GM12892 (cell line): ENCODE data around the gene PGAM2.
A peak's percentile ranks its signal among the peaks of the same experiment; 100 is the strongest.

ENCODE experiments used
- DNase-seq: peaks from one replicate; pipeline ENCODE4 v3.0.0; 2011; ENCODE audit not compliant: insufficient read length
- FAIRE-seq: peaks from 2 replicates; lab custom pipeline; 2011; peaks lifted over from hg19 to GRCh38; lab: Jason Lieb, UNC
- POLR2A ChIP-seq: IDR thresholded peaks from 2 replicates; pipeline ENCODE4 v1.6.1; 2011; ENCODE audit warnings: low read depth, low read length, control low read depth
- POLR2AphosphoS5 ChIP-seq: IDR thresholded peaks from 2 replicates; pipeline ENCODE4 v1.6.1; 2011; ENCODE audit warnings: low read depth, low read length, control low read depth
- TAF1 ChIP-seq: IDR thresholded peaks from 2 replicates; pipeline ENCODE4 v1.6.1; 2011; ENCODE audit warnings: low read depth, mild to moderate bottlenecking, control low read depth, low read length, borderline replicate concordance

The PGAM2 gene

DNA sequence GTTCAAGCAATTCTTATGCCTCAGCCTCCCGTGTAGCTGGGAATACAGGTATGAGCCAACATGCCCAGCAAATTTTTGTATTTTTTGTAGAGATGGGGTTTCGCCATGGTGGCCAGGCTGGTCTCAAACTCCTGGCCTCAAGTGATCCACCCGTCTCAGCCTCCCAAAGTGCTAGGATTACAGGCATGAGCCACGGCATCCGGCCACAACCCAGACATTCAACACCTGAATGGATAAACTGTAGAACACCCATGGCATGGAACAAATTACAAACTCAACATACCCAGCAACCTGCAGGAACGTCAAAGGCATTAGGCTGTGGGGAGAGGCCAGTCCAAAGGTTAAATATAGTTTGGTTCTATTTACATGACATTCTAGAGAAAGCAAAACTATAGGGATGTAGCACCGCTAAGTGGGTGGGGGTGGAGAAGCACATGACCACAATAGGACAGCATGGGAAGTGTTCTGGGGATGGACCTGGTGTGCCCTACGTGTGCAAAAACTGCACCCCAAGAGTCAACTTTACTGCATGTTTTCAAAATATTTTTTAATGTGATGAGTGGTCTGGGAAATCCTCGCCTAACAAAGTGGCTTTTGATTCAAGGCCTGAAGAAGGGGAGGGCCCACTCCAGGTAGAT is 6.5 kb upstream of the PGAM2 start:
- 0 out of 2 replicates have a peak, but pooled peaks have one; percentile 14 for TF ChIP-seq POLR2A
- no peak for TF ChIP-seq TAF1
- DNase-seq, result no peak
- no peak for FAIRE-seq

DNA sequence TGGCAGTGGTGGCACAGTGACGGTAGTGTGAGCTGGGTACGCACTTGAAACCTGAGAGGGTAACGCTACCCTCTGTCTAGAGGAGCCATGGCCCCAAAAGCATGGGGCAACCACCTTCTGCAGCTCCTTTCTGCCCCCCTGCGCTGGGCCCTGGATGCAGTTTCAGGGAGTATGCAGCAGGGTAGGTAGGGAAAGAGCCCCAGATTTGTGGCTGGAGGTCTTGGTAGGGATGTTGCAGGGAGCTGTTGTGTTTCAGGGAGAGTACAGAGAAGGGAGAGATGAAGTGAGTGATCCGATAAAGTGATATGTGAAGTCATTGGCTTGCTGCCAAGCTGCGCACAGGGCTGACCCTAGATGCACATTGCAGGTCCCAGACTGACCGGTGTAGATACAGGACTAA is 2.7 kb upstream of the PGAM2 start:
- FAIRE-seq, result no peak
- no peak for DNase-seq
- peak; percentile 8; the same call in 1 of the 2 replicates for TF ChIP-seq POLR2A
- TF ChIP-seq POLR2AphosphoS5, result peak; percentile 56; the same call in 1 of the 2 replicates
- no peak for TF ChIP-seq TAF1

DNA sequence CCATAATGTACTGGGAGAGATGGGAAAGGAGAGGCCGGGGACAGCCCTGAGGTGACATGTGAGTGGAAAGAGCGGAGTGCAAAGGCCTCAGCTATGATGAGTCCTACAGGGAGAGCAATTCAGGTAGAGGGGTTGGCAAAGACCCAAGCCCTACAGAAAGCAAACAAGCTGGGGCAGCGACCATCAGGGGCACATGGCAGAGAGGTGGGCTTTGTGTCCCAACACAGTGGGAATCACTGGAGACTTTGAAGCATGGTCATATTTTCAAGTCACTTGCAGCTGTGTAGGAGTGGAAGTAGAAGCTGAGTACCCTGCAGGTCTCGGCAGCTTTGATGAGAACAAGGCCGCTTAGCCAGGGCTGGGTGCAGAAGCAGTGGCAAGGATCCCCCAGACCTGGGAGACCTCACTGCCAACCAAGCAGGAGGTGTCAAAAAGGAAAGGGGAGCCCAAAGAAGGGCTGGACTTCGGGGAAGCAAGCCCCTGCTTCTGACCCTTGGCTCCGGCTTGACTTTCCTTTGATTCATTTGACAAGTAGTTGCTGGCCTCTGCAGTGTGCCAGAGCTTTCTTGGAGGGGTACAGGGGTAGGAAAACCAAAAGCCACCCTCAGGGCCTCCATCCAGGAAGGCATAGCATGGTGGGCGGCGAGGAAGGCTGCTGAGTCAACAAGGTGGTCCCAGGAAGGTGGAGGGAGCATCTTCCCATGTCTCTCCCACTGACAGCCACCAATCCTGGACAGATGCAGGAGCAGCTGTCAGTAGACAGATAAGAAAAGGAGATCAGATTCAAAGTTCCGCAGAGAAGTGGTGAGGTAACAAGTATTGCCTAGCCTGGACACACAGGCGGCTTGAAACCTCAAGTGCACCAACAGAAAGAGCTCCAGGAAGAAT is 1.9 kb upstream of the PGAM2 start:
- no peak for DNase-seq
- FAIRE-seq, result no peak
- TF ChIP-seq POLR2A, result peak; percentile 23; the same call in 1 of the 2 replicates
- no peak for TF ChIP-seq TAF1

DNA sequence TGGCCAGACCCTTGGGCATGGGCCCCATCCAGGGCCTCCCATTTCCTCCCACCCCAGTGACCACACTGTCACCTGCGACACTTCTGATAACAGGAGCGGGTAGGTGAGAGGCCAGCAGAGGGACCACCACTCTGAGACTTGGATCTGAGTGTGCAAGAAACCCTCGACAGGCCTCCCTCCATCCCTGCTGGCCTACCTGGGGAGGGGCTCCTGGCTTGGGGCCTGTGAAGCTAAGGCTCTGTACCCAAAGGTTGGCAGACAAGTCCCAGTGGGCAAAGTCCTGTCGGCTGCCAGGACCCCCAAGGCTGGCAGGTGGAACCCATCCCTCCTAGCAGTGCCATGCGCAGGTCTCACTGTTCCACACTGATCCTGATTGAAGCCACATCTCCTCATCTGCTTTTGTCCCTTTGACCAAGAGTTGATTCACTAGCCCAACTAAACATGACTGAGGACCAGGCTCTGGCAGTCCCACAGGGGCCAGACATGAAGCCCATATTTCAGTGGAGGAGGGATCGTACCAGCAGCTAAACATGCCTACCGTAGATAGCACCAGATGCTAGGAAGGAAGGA is 1.2 kb upstream of the PGAM2 start:
- DNase-seq, result no peak
- TF ChIP-seq TAF1, result no peak
- no peak for TF ChIP-seq POLR2AphosphoS5
- no peak for TF ChIP-seq POLR2A
- no peak for FAIRE-seq

DNA sequence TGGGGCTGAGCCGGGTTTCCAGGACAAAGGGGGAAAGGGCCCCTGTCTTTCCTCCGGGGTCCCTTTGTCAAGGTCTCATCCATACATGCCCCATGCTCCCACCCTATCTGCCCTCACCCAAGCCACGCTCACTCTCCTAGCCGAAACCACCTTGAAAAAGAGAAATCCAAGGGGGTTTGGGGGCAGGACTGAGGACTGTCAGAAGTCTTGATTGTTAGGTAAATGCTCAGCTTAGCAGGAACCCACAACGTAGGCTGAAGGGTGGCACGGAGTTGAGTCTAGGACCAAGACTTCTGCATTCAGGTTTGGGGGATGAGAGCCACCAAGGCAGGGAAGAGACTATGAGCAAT is 719 bp upstream of the PGAM2 start:
- TF ChIP-seq POLR2A (0 out of 2 replicates have a peak, but pooled peaks have one; percentile 11), TAF1 (no peak), POLR2AphosphoS5 (no peak; the same call in none of the 2 replicates)
- FAIRE-seq (no peak), DNase-seq (no peak)

DNA sequence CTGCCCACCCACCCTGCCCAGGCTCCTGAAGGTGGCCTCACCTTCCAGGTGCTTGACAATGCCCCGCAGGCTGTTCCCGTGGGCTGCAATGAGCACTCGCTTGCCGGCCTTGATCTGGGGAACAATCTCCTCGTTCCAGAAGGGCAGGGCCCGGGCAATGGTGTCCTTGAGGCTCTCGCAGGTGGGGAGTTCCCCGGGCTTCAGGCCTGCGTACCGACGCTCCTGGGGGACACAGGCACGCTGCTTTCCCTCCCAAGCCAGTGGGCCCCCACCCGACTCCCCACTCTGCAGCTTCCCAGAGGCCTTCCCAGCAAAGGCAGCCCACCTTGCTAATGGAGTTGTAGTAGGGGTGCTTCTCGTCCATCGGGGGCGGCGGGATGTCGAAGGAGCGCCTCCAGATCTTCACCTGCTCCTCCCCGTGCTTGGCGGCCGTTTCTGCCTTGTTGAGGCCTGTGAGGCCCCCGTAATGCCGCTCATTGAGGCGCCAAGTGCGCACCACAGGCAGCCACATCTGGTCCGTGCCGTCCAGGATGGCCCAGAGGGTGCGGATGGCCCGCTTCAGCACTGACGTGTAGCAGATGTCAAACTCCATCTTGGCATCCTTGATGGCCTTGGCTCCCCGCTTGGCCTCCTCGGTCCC is 456 bp downstream of the PGAM2 start:
- FAIRE-seq, result no peak
- TF ChIP-seq POLR2AphosphoS5 (no peak), POLR2A (no peak), TAF1 (no peak)
- DNase-seq, result no peak

DNA sequence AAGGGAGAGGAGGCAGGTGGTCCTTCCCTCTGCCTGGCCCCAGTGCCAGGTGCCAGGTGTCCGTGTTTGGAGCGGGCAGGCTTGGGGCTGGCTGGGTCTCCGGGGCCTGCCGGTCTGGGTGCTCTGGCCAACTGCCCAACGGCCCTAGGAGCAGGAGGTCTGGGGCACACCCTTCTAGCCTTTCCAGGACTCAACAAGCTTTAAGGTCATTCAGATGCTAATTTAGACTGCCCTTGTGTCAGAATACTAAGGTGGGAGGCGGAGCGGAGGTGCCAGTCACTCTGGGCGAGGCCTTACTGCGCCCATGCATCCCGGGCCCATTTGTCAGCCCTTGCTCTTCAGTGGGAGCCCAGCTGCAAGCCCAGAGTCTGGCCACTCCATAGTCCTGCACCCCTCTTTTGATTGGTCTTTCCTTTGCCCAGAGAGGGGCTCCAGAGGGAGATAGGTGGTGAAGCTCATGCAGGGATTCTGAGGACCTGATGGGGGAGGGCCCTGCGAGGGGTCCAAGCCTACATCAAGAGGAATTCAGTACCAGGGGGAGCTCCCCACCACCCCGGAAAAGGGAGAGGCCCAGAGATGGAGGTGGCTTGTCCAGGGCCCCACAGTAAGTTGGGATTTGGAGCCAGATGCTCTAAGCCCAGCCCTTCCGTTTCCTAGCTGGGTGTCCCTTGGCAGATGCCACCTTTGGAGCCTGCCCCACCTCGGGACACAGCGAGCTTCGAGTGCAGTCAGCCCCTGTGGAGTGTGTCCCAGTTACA is 1.3 kb downstream of the PGAM2 start:
- DNase-seq, result no peak
- FAIRE-seq, result no peak
- no peak for TF ChIP-seq TAF1
- TF ChIP-seq POLR2AphosphoS5, result peak; percentile 55; the same call in 1 of the 2 replicates
- TF ChIP-seq POLR2A, result 0 out of 2 replicates have a peak, but pooled peaks have one; percentile 16

DNA sequence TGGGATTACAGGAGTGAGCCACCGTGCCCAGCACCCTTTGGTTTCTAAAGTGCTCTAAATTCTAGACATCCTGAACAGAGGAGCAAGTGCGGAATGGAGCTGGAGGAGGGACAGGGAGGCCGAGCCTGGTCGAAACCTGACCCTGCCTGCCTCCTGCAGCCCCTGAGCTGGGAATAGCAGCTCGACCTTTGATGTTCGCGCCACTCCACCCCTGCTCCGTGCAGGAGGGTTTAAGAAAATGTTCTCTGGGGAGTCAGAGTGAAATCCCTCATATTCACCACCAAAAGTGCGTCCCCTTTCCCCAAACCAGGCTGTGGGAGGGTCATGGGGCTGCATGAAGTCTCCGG is 1.8 kb downstream of the PGAM2 start:
- no peak for FAIRE-seq
- no peak for DNase-seq
- no peak for TF ChIP-seq TAF1
- no peak for TF ChIP-seq POLR2AphosphoS5
- no peak for TF ChIP-seq POLR2A

DNA sequence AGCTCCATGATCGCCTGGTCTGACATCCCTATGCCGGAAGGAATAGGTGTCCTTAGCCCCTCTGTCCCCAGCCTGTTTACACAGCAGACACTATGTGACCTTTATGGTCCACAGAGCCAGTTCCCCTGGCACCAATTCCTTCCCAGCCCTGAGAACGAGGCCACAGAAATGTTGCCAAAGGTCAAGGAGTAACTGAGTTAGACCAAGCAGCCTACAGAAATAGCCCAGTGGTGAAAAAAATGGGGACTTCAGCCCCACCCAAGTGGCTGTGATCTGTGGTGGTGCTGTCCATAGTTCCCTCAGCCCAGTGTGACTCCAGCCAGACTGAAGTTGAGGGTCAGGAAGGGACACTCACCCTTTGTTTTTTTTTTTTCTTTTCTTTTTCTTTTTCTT is 2.5 kb downstream of the PGAM2 start:
- DNase-seq (no peak), FAIRE-seq (no peak)
- TF ChIP-seq TAF1, result no peak
- no peak for TF ChIP-seq POLR2A
- TF ChIP-seq POLR2AphosphoS5, result no peak

DNA sequence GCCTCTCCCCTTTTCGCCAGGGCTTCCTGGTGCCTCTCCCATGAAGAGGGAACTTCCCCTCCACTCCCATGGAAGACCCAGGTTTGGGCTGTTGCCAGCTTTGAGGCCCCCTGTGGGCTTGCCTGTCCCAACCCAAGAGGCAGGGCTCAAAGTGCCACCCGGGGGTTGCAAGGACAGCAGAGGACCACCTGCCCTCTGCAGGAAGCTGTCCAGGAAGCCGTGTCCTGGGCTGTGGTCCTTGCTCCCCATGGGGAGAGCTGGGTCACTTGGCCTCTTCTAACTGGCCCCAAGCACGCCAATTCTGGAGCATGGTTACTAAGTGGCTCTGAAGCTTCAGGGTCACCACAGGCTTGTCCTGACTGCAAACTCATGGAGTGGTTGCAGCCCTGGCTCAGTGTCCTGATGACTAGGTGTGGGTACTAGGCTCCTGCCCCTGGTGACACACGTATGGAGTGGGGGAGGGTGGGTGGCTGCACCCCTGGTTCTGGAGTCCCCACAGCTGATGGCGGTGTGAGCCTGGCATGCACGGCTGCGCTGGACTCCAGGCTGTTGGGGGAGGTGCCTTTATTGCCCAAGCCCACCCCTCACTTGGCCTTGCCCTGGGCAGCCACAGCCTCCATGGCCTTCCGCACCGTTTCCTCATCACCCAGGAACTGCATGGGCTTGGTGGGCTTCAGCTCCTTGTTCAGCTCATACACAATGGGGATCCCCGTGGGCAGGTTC is 3.0 kb downstream of the PGAM2 start:
- FAIRE-seq (no peak), DNase-seq (no peak)
- TF ChIP-seq POLR2AphosphoS5, result 0 out of 2 replicates have a peak, but pooled peaks have one; percentile 48
- 0 out of 2 replicates have a peak, but pooled peaks have one; percentile 37 for TF ChIP-seq POLR2A
- TF ChIP-seq TAF1, result no peak

DNA sequence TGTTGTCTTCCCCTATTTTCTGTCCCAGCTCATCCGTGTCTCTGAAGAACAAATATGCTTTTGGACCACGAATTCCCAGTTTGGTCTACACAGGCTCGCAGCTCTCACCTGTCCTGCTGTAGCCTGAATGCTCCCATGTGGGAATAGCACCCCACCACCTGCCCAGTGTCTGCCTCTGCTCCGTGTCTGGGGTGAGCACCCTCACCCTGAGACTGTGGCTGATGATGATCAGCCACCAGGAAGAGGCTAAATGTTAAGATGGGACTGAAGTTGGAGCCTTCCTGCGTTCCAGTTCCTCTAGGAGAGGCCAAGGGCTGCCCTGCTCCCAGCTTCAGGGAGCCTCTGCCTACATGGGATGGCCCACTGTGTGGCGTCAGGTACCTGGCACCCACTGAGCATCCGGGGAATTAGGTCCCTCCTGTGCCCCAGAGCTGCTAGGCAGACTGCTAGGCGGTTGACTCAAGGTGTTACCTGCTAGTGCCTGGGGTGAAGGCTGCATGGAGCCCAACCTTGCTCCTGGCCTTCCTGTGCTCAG is 3.7 kb downstream of the PGAM2 start:
- no peak for FAIRE-seq
- DNase-seq, result no peak
- no peak for TF ChIP-seq POLR2A
- no peak for TF ChIP-seq TAF1
- TF ChIP-seq POLR2AphosphoS5, result no peak
